ENCODE results near the gene ARMC3. TPM values are rescaled to one million over a fixed set of nuclear protein-coding genes. Genes with fewer than 3 reads are reported as not detected.

The ARMC3 gene
- total RNA-seq, 1 experiment from 2014 or later, result 0.09 TPM

DNA sequence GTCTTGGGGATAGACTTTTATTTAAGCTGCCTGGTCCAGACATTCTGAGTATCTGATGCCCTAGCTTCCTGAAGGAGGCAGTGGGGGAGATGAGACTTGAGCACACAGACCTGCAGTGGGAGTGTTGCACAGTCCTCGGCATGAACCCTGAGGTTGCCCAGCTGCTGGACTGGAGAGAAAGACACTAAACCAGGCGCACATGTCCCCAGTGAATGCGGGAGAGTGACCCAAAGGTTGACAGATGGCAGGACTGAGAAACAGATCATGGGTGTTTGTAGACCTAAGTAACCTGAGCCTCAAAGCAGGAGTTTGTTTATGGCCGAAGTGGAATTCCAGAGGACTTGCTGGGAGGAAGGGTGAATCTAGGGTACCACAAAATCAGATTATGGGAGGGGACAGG lies 151.8 kb downstream of the ARMC3 start:
- Histone ChIP-seq H2BK12ac (ENCODE audit: insufficient read length, low read depth, low read length) (no peak overlapping the region), H3K23me2 (ENCODE audit: insufficient read length, low read depth, low read length, poor library complexity, severe bottlenecking) (no peaks in the 10 kb centered on the region), H2BK20ac (ENCODE audit: low read depth, low read length, poor library complexity, severe bottlenecking) (no peak overlapping the region), H2BK120ac (ENCODE audit: low read depth, low read length, poor library complexity, severe bottlenecking) (no peak overlapping the region), H3K79me2 (ENCODE audit: insufficient read depth, low read length) (no peaks in the 10 kb centered on the region), H3K9ac (ENCODE audit: extremely low read depth, insufficient read length, low read length) (no peak overlapping the region), H3K4ac (ENCODE audit: low read depth, low read length) (no peak overlapping the region), H3T11ph (ENCODE audit: low read length) (no peak overlapping the region), H4K91ac (ENCODE audit: insufficient read length, low read depth, low read length) (no peak overlapping the region), H3K27me3 (ENCODE audit: insufficient read depth, low read length) (no peaks in the 10 kb centered on the region), H4K20me1 (ENCODE audit: control insufficient read depth, insufficient read depth, insufficient read length) (no peaks in the 10 kb centered on the region), H3K4me2 (ENCODE audit: insufficient read depth, insufficient read length, low read length) (no peak overlapping the region), H3K56ac (ENCODE audit: insufficient read length, low read depth, low read length) (no peak overlapping the region), H2AFZ (ENCODE audit: low read length) (no peak overlapping the region), H2AK5ac (ENCODE audit: insufficient read length, low read length) (no peak overlapping the region), H3K79me1 (ENCODE audit: insufficient read depth, low read depth, low read length, poor library complexity, severe bottlenecking) (no peaks in the 10 kb centered on the region), H3K27ac (ENCODE audit: insufficient read length, low read depth, low read length) (no peak overlapping the region), H3K9me3 (ENCODE audit: control insufficient read depth, low read depth, low read length) (no peaks in the 10 kb centered on the region), H3K23ac (ENCODE audit: insufficient read length, low read depth, low read length) (no peak overlapping the region), H2BK5ac (ENCODE audit: insufficient read length, low read length) (no peak overlapping the region), H3K4me1 (ENCODE audit: insufficient read depth, low read length) (peaks cover 4% of the 10 kb centered on the region; the same call in 1 of the 2 replicates), H4K8ac (replicated peaks; ENCODE audit: insufficient read length, low read depth, low read length) (no peak overlapping the region), H4K5ac (ENCODE audit: insufficient read length, low read depth, low read length) (no peak overlapping the region), H3K18ac (ENCODE audit: insufficient read length, low read depth, low read length) (no peak overlapping the region), H2BK15ac (ENCODE audit: low read depth, low read length) (no peak overlapping the region), H3K14ac (ENCODE audit: insufficient read depth, low read length) (no peak overlapping the region)
- Mint-ChIP-seq H3K36me3 (ENCODE audit: insufficient read depth in 1 of 3, low read depth in 3 of 3) (0 out of 7 replicates have a peak, but pooled peaks cover 0 to 1% (median 0%) of the 10 kb centered on the region in 3 experiments), H3K4me3 (no peak overlapping the region), H3K27me3 (ENCODE audit: low read depth) (peaks cover 1% of the 10 kb centered on the region; the same call in 1 of the 2 replicates), H3K27ac (no peak overlapping the region), H3K9me3 (peaks cover 2 to 7% of the 10 kb centered on the region in 2 experiments; a peak in 4 of 5 replicates), H3K4me1 (peaks cover 7 to 9% of the 10 kb centered on the region in 2 experiments)
- TF ChIP-seq, protein P1, sequence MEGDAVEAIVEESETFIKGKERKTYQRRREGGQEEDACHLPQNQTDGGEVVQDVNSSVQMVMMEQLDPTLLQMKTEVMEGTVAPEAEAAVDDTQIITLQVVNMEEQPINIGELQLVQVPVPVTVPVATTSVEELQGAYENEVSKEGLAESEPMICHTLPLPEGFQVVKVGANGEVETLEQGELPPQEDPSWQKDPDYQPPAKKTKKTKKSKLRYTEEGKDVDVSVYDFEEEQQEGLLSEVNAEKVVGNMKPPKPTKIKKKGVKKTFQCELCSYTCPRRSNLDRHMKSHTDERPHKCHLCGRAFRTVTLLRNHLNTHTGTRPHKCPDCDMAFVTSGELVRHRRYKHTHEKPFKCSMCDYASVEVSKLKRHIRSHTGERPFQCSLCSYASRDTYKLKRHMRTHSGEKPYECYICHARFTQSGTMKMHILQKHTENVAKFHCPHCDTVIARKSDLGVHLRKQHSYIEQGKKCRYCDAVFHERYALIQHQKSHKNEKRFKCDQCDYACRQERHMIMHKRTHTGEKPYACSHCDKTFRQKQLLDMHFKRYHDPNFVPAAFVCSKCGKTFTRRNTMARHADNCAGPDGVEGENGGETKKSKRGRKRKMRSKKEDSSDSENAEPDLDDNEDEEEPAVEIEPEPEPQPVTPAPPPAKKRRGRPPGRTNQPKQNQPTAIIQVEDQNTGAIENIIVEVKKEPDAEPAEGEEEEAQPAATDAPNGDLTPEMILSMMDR (conservative IDR thresholded peaks at IDR 0.05), result no peak
- DNase-seq, result no peak
- no CpG with 5 or more reads among the region's 4 CpGs for WGBS (ENCODE audit: extremely low coverage, insufficient read length, low lambda C conversion rate)

Data from H9 (cell line).